Placental epithelial cell (primary cell): Measurements from ENCODE around the gene AKAP7. TPM values are rescaled to one million over a fixed set of nuclear protein-coding genes. Genes with fewer than 3 reads are reported as not detected.

ENCODE experiments used
- total RNA-seq: library from RNA; depleted of rRNA; stranded (reverse); fragments of >200 nt; gene quantifications from 2 replicates; pipeline ENCODE4 v1.2.3, GENCODE V29; 2012

Gene AKAP7
- 1.4 and 11.0 TPM in 2 replicates for total RNA-seq

DNA sequence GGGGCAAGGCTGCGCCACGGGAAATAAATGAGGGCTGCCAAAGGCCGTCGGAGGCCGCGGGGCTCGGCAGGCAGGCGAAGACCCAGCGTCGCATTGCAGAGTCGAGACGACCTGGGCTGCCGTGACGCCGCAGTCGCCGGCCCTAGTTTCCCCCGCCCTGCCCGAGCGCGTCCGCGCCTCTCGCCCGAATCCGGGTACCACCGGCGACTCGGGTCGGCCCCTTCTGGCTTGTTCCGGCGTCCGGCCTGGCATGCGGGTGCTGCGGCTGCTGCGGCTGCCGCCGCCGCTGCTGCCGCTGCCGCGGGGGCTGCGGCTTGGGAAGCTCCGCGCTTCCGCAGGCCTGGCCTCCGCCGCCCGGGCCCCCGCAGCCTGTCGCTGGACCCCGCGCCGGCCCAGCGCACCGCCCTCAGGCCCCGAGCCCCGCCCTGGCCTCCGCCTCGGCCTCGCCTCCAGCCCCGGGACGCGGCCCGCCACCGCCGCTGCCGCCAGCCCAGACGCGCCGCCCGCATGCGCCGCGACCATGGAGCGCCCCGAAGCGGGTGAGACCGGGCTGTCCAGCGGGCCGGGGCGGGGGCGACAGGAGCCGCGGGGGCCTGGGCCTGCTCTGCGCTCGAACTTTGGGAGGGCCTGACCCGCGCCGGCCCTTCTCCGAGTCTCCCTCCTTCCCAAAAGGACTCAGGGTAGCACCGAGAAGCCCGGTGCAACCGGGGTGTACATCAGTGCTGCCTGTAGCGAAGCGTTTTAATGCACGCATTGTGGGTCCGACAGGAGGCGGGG lies at the start of gene AKAP7:
Gene AKAP7, plus strand, starts transcription at position 224 of the 777 bp plus-strand sequence. Its CDS starts 297 bp downstream, at position 521.

Other genes starting within 250 kb of the AKAP7 start
- 15.3 and 19.7 TPM in 2 replicates for gene EPB41L2, start 72.2 kb upstream of the AKAP7 start, total RNA-seq